A673 (cell line): ENCODE measurements around the gene PAXX. TPM values are rescaled to one million over a fixed set of nuclear protein-coding genes. Genes with fewer than 3 reads are reported as not detected.

Experiments used
- BruUV-seq: library from RNA; stranded (reverse); fragments of 400-500 nt; replicated peaks from 2 replicates; lab custom pipeline; 2021; lab: Mats Ljungman, UMichigan
- CTCF ChIA-PET: fragments of 300-600 bp; sonication (Branson Sonifier 250); formaldehyde crosslinking; loops from one replicate; lab custom pipeline; 2022; ENCODE audit warnings: antibody characterized with exemption; lab: Charles Lee
- POLR2A ChIA-PET: fragments of 300-600 bp; sonication (Branson Sonifier 250); formaldehyde crosslinking; loops from one replicate; lab custom pipeline; 2022; ENCODE audit warnings: antibody characterized with exemption; ENCODE audit not compliant: low non-redundant PET; lab: Charles Lee
- DNase-seq: peaks from one replicate; pipeline ENCODE4 v3.0.0-alpha.2; 2015; ENCODE audit warnings: low spot score
- H3K27ac ChIP-seq: fragments of 200-600 bp; sonication (generic); 2 replicates; pipeline ENCODE4 v1.5.1; 2016; ENCODE audit warnings: mixed run types, low read depth, mild to moderate bottlenecking, mixed read lengths, antibody characterized with exemption, low read length; ENCODE audit not compliant: poor library complexity, severe bottlenecking
- H3K27me3 ChIP-seq: fragments of 200-600 bp; sonication (generic); replicated peaks from 2 replicates; pipeline ENCODE4 v1.6.1; 2017; ENCODE audit warnings: mixed run types, low read depth, mild to moderate bottlenecking, mixed read lengths, antibody characterized with exemption, low read length; ENCODE audit not compliant: insufficient read depth, poor library complexity
- H3K36me3 ChIP-seq: fragments of 200-600 bp; sonication (generic); 2 replicates; pipeline ENCODE4 v1.6.1; 2016; ENCODE audit warnings: mixed run types, mild to moderate bottlenecking, mixed read lengths, antibody characterized with exemption, low read length; ENCODE audit not compliant: insufficient read depth, poor library complexity, severe bottlenecking
- H3K4me1 ChIP-seq: fragments of 200-600 bp; sonication (generic); 2 replicates; pipeline ENCODE4 v1.6.1; 2017; ENCODE audit warnings: mixed run types, mild to moderate bottlenecking, mixed read lengths, antibody characterized with exemption, low read length; ENCODE audit not compliant: insufficient read depth, poor library complexity, severe bottlenecking
- H3K4me3 ChIP-seq: fragments of 200-600 bp; sonication (generic); 2 replicates; pipeline ENCODE4 v1.5.1; 2016; ENCODE audit warnings: low read depth, mixed run types, mild to moderate bottlenecking, mixed read lengths, low read length; ENCODE audit not compliant: poor library complexity, severe bottlenecking
- H3K9me3 ChIP-seq: fragments of 200-600 bp; sonication (generic); 2 replicates; pipeline ENCODE4 v1.6.1; 2016; ENCODE audit warnings: mixed run types, low read depth, mild to moderate bottlenecking, mixed read lengths, antibody characterized with exemption, low read length; ENCODE audit not compliant: poor library complexity, severe bottlenecking
- CTCF ChIP-seq: fragments of 300-800, 200-600 bp; sonication (generic); conservative IDR thresholded peaks from 2 replicates; pipeline ENCODE4 v1.5.1; 2017; ENCODE audit warnings: low read depth, mild to moderate bottlenecking, antibody characterized with exemption, low read length, moderate library complexity, mixed read lengths
- EZH2 ChIP-seq: fragments of 200-600 bp; sonication (generic); IDR thresholded peaks from 2 replicates; pipeline ENCODE4 v1.6.1; 2017; ENCODE audit warnings: borderline replicate concordance, low read depth, mild to moderate bottlenecking, mixed read lengths, antibody characterized with exemption, low read length; ENCODE audit not compliant: poor library complexity, severe bottlenecking
- intact Hi-C: fragments of 100-400 bp; cut with micrococcal nuclease; formaldehyde crosslinking; loops from one replicate; pipeline ENCODE4 v1.10.0; 2022; ENCODE audit not compliant: unreplicated experiment
- total RNA-seq: library from RNA; stranded (reverse); gene quantifications from 2 replicates; pipeline ENCODE4 v1.2.3, GENCODE V29; 2021

PAXX gene
- total RNA-seq, 1 experiment from 2014 or later, result 91.5 TPM

- intact Hi-C loops, result no loop called here
- no peak for TF ChIP-seq CTCF
- no peak for TF ChIP-seq EZH2
Observed at GRCh38 chr9:137038916-137039315, 46.7 kb downstream of the PAXX start.

GRCh38 chr9:137039611-137040366, 47.6 kb downstream of the PAXX start:
- Histone ChIP-seq H3K27ac (no peak overlapping the region), H3K4me3 (no peak overlapping the region), H3K27me3 (no peaks in the 10 kb centered on the region), H3K9me3 (no peaks in the 10 kb centered on the region), H3K36me3 (peaks cover 19% of the 10 kb centered on the region), H3K4me1 (peaks cover 29% of the 10 kb centered on the region)
- BruUV-seq, result TSS peak; percentile 45
- no peak for TF ChIP-seq CTCF
- TF ChIP-seq EZH2, result no peak
- POLR2A ChIA-PET, result no interaction called here
- no peak for DNase-seq
- CTCF ChIA-PET, result no interaction called here
- intact Hi-C loops, result no loop called here

More at GRCh38 chr9:137038916-137039315, 46.7 kb downstream of the PAXX start:
- H3K4me3 ChIP-seq, result no peak overlapping the region
- ChIA-PET POLR2A (no interaction called here), CTCF (no interaction called here)
- no peak overlapping the region for H3K27ac ChIP-seq
- no peaks in the 10 kb centered on the region for H3K9me3 ChIP-seq
- H3K4me1 ChIP-seq, result peaks cover 26% of the 10 kb centered on the region
- no peak for DNase-seq
- peaks cover 19% of the 10 kb centered on the region for H3K36me3 ChIP-seq
- no TSS peak for BruUV-seq
- no peaks in the 10 kb centered on the region for H3K27me3 ChIP-seq

- Histone ChIP-seq H3K27ac (peak overlapping the region; percentile 64), H3K36me3 (peaks cover 19% of the 10 kb centered on the region), H3K27me3 (no peaks in the 10 kb centered on the region), H3K4me1 (peaks cover 28% of the 10 kb centered on the region), H3K4me3 (peak overlapping the region; percentile 9), H3K9me3 (no peaks in the 10 kb centered on the region)
- no TSS peak for BruUV-seq
- CTCF ChIA-PET, result no interaction called here
- intact Hi-C loops, result no loop called here
- POLR2A ChIA-PET, result no interaction called here
- TF ChIP-seq EZH2, result no peak
- TF ChIP-seq CTCF, result no peak
- no peak for DNase-seq
Observed at GRCh38 chr9:137040568-137040967, 48.3 kb downstream of the PAXX start.
